Natural killer cell (primary cell): ENCODE data around the gene TMEM200B. TPM values are rescaled to one million over a fixed set of nuclear protein-coding genes. Genes with fewer than 3 reads are reported as not detected.

ENCODE experiments used
- ATAC-seq, 3 donors: fragments of 150-1000 bp in 2 of 3; fragments of 200-7000 bp in 1 of 3; cut with Tn5 transposase; 1 replicate in 1 of 3; 2 replicates in 2 of 3; pipeline ENCODE4 v1.10.0; 2021; ENCODE audit warnings: mild to moderate bottlenecking in 2 of 3, moderate library complexity in 2 of 3
- DNase-seq, 2 donors: peaks; one replicate each; pipeline versions ENCODE4 v3.0.0 to v3.0.0-alpha.2; 2013 to 2021; ENCODE audit warnings: mixed read lengths in 1 of 2
- H3K27ac ChIP-seq: one replicate; pipeline ENCODE4 v1.5.1; 2013; ENCODE audit warnings: mild to moderate bottlenecking, low read length
- H3K27me3 ChIP-seq: one replicate; pipeline ENCODE4 v1.6.1; 2013; ENCODE audit warnings: low read length; ENCODE audit not compliant: control insufficient read depth, insufficient read depth
- H3K36me3 ChIP-seq: one replicate; pipeline ENCODE4 v1.6.1; 2013; ENCODE audit warnings: low read length; ENCODE audit not compliant: control insufficient read depth, insufficient read depth
- H3K4me1 ChIP-seq: one replicate; pipeline ENCODE4 v1.6.1; 2013; ENCODE audit warnings: low read length; ENCODE audit not compliant: control insufficient read depth, insufficient read depth
- H3K4me3 ChIP-seq: one replicate; pipeline ENCODE4 v1.5.1; 2013; ENCODE audit warnings: low read length
- H3K9me3 ChIP-seq: one replicate; pipeline ENCODE4 v1.6.1; 2013; ENCODE audit warnings: low read length; ENCODE audit not compliant: control insufficient read depth, insufficient read depth
- H3K27ac Mint-ChIP-seq, 2 donors: one replicate each; pipeline ENCODE4 v1.8.0; 2022; ENCODE audit warnings: mild to moderate bottlenecking in 2 of 2, mixed read lengths in 2 of 2, moderate library complexity in 1 of 2
- H3K27me3 Mint-ChIP-seq, 2 donors: one replicate each; pipeline ENCODE4 v1.8.0; 2022; ENCODE audit warnings: low read depth in 2 of 2, mixed read lengths in 2 of 2
- H3K36me3 Mint-ChIP-seq: one replicate; pipeline ENCODE4 v1.8.0; 2022; ENCODE audit warnings: mixed read lengths
- H3K4me1 Mint-ChIP-seq, 2 donors: one replicate each; pipeline ENCODE4 v1.8.0; 2022; ENCODE audit warnings: mixed read lengths in 2 of 2
- H3K4me3 Mint-ChIP-seq: one replicate; pipeline ENCODE4 v1.8.0; 2022; ENCODE audit warnings: mild to moderate bottlenecking, moderate library complexity, mixed read lengths
- H3K9me3 Mint-ChIP-seq, 2 donors: one replicate each; pipeline ENCODE4 v1.8.0; 2022; ENCODE audit warnings: mixed read lengths in 2 of 2
- CTCF ChIP-seq: fragments of 200-600 bp; IDR thresholded peaks from one replicate; pipeline ENCODE4 v1.8.0; 2022; ENCODE audit warnings: antibody characterized with exemption
- WGBS: methylation state at CpG from one replicate; pipeline ENCODE4 v1.1.7; 2013; ENCODE audit warnings: missing lambda C conversion rate; ENCODE audit not compliant: insufficient coverage; 5-methylcytosine and 5-hydroxymethylcytosine counted together
- intact Hi-C: fragments of 100-400 bp; cut with micrococcal nuclease; formaldehyde crosslinking; loops from one replicate; pipeline ENCODE4 v1.14.2; 2022
- total RNA-seq, 4 donors: library from RNA; stranded (reverse); fragments of 120-200 nt in 1 of 4; gene quantifications; one replicate each; pipeline versions ENCODE4 v1.2.3 to v1.2.4, GENCODE V29; 2013 to 2022

TMEM200B gene
- total RNA-seq, 3 donors from 2014 or later (not counting 1 experiment from before 2014, with no cell fraction given) = not detected

- no peaks in the 10 kb centered on the region for H3K27me3 Mint-ChIP-seq
- ATAC-seq (no peak), DNase-seq (no peak)
- intact Hi-C loops = no loop called here
- no peaks in the 10 kb centered on the region for H3K27me3 ChIP-seq
- peaks cover 25% of the 10 kb centered on the region for H3K36me3 ChIP-seq
- H3K36me3 Mint-ChIP-seq = peaks cover 6% of the 10 kb centered on the region
- no peaks in the 10 kb centered on the region for H3K9me3 ChIP-seq
- no peak overlapping the region for H3K4me3 ChIP-seq
- no peak overlapping the region for H3K27ac ChIP-seq
- WGBS = no CpG with 5 or more reads among the region's 3 CpGs
- peak overlapping the region; percentile 67 to 74 for H3K27ac Mint-ChIP-seq
- no peaks in the 10 kb centered on the region for H3K9me3 Mint-ChIP-seq
- no peak for TF ChIP-seq CTCF
- peaks cover 12% of the 10 kb centered on the region for H3K4me1 ChIP-seq
- H3K4me3 Mint-ChIP-seq = no peak overlapping the region
- peaks cover 64 to 75% of the 10 kb centered on the region in 2 donors for H3K4me1 Mint-ChIP-seq
These were observed 46.3 kb upstream of the TMEM200B start for GRCh38 chr1:29169976-29170375.

GRCh38 chr1:29167904-29168303 is 44.2 kb upstream of the TMEM200B start:
- Mint-ChIP-seq H3K9me3 (no peaks in the 10 kb centered on the region), H3K4me1 (peaks cover 74 to 88% of the 10 kb centered on the region in 2 donors), H3K36me3 (peaks cover 9% of the 10 kb centered on the region), H3K27me3 (no peaks in the 10 kb centered on the region), H3K4me3 (no peak overlapping the region), H3K27ac (peak overlapping the region in 1 of 2 donors; percentile 74)
- Histone ChIP-seq H3K4me3 (no peak overlapping the region), H3K36me3 (peaks cover 28% of the 10 kb centered on the region), H3K27ac (no peak overlapping the region), H3K9me3 (no peaks in the 10 kb centered on the region), H3K4me1 (peaks cover 12% of the 10 kb centered on the region), H3K27me3 (no peaks in the 10 kb centered on the region)
- TF ChIP-seq CTCF = no peak
- 97% methylated on average over 9 of the region's 9 CpGs for WGBS
- intact Hi-C loops = no loop called here
- DNase-seq = no peak
- ATAC-seq = no peak

GRCh38 chr1:29166291-29166878 is 42.7 kb upstream of the TMEM200B start:
- 77% methylated on average over 9 of the region's 9 CpGs for WGBS
- Histone ChIP-seq H3K4me1 (peaks cover 12% of the 10 kb centered on the region), H3K27ac (no peak overlapping the region), H3K9me3 (no peaks in the 10 kb centered on the region), H3K27me3 (no peaks in the 10 kb centered on the region), H3K4me3 (no peak overlapping the region), H3K36me3 (peaks cover 30% of the 10 kb centered on the region)
- H3K9me3 Mint-ChIP-seq = no peaks in the 10 kb centered on the region
- no peaks in the 10 kb centered on the region for H3K27me3 Mint-ChIP-seq
- H3K36me3 Mint-ChIP-seq = peaks cover 9% of the 10 kb centered on the region
- peaks cover 78 to 91% of the 10 kb centered on the region in 2 donors for H3K4me1 Mint-ChIP-seq
- no peak overlapping the region for H3K4me3 Mint-ChIP-seq
- intact Hi-C loops = no loop called here
- ATAC-seq (no peak), DNase-seq (peak in 1 of 2 donors; percentile 15)
- no peak for TF ChIP-seq CTCF
- H3K27ac Mint-ChIP-seq = peak overlapping the region; percentile 75 to 83

DNA sequence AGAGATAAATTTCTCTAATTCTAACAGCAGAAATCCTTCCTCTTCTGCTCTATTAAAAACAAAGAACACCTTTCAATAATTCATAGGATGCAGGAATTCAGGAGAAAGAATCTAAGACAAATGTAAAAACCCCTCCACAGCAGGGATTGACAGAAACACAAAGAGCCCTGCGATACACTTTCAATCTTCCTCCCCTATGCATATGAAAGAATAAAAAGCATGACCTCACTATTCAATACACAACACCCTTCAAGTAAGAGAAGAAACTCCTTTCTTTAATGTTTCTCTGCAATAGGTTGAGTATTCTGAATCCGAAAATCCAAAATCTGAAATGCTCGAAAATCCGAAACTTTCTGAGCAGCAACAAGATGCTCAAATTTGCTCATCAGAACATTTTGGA is 40.9 kb upstream of the TMEM200B start:
- Histone ChIP-seq H3K27ac (no peak overlapping the region), H3K9me3 (no peaks in the 10 kb centered on the region), H3K27me3 (no peaks in the 10 kb centered on the region), H3K36me3 (peaks cover 40% of the 10 kb centered on the region), H3K4me3 (no peak overlapping the region), H3K4me1 (peaks cover 10% of the 10 kb centered on the region)
- DNase-seq = no peak
- Mint-ChIP-seq H3K36me3 (peaks cover 9% of the 10 kb centered on the region), H3K9me3 (no peaks in the 10 kb centered on the region), H3K4me3 (no peak overlapping the region), H3K27ac (peak overlapping the region; percentile 75 to 83), H3K4me1 (peaks cover 72 to 85% of the 10 kb centered on the region in 2 donors), H3K27me3 (no peaks in the 10 kb centered on the region)
- intact Hi-C loops = no loop called here
- ATAC-seq = no peak
- WGBS = 93% methylated on average over 4 of the region's 4 CpGs
- no peak for TF ChIP-seq CTCF
